Activated CD4-positive, alpha-beta T cell treated with anti-CD3 and anti-CD28 coated beads, Interleukin-2, amount 10 ng/mL, durations not matched to agents 7 days and 5 days (primary cell): ENCODE measurements around the gene KYAT1. TPM values are rescaled to one million over a fixed set of nuclear protein-coding genes. Genes with fewer than 3 reads are reported as not detected.

Experiments
- CTCF ChIA-PET: fragments of 350-600 bp; sonication (Branson Sonifier 250); formaldehyde crosslinking; loops from one replicate; lab custom pipeline; 2021; ENCODE audit warnings: antibody characterized with exemption; lab: Charles Lee
- POLR2A ChIA-PET: fragments of 350-600 bp; sonication (Branson Sonifier 250); formaldehyde crosslinking; loops from one replicate; lab custom pipeline; 2021; ENCODE audit warnings: antibody characterized with exemption; lab: Charles Lee
- DNase-seq: peaks from one replicate; pipeline ENCODE4 v3.0.0-alpha.2; 2020
- H3K27ac Mint-ChIP-seq: one replicate; pipeline ENCODE4 v1.8.0; 2021; ENCODE audit warnings: mild to moderate bottlenecking, moderate library complexity, mixed read lengths
- H3K27me3 Mint-ChIP-seq: one replicate; pipeline ENCODE4 v1.8.0; 2021; ENCODE audit warnings: mixed read lengths
- H3K36me3 Mint-ChIP-seq: one replicate; pipeline ENCODE4 v1.8.0; 2021; ENCODE audit warnings: low read depth, mixed read lengths
- H3K4me1 Mint-ChIP-seq: one replicate; pipeline ENCODE4 v1.8.0; 2021; ENCODE audit warnings: mixed read lengths
- H3K4me3 Mint-ChIP-seq: one replicate; pipeline ENCODE4 v1.8.0; 2021; ENCODE audit warnings: mild to moderate bottlenecking, moderate library complexity, mixed read lengths
- H3K9me3 Mint-ChIP-seq: one replicate; pipeline ENCODE4 v1.8.0; 2021; ENCODE audit warnings: mixed read lengths
- total RNA-seq, 2 experiments: library from RNA; stranded (reverse); gene quantifications; one replicate each; pipeline ENCODE4 v1.2.3, GENCODE V29; 2021

The KYAT1 gene
- total RNA-seq, 2 experiments from 2014 or later, result 15.2 to 17.7 TPM

DNA sequence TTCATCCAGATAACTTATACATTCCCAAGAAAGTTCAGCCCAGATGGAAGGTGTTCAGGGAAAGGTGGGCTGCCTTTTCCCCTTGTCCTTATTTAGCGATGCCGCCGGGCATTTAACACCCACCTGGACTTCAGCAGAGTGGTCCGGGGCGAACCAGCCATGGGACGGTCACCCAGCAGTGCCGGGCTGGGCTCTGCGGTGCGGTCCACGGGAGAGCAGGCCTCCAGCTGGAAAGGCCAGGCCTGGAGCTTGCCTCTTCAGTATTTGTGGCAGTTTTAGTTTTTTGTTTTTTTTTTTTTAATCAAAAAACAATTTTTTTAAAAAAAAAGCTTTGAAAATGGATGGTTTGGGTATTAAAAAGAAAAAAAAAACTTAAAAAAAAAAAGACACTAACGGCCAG is 35.0 kb upstream of the KYAT1 start:
- DNase-seq, result no peak
- Mint-ChIP-seq H3K36me3 (peaks cover 30% of the 10 kb centered on the region), H3K4me3 (no peak overlapping the region), H3K27ac (no peak overlapping the region), H3K27me3 (no peaks in the 10 kb centered on the region), H3K9me3 (no peaks in the 10 kb centered on the region), H3K4me1 (peaks cover 25% of the 10 kb centered on the region)
- POLR2A ChIA-PET, result no interaction called here
- CTCF ChIA-PET, result interaction anchor here (1.0 to 1.4 kb wide), 2 partner anchors 12 to 18 kb away, joined by 4 to 5 read pairs; no protein-coding TSS in a partner anchor

- H3K27me3 Mint-ChIP-seq, result no peaks in the 10 kb centered on the region
- H3K27ac Mint-ChIP-seq, result no peak overlapping the region
- CTCF ChIA-PET, result interaction anchor here (0.5 to 1.4 kb wide), 3 partner anchors 13 to 565 kb away, joined by 3 to 5 read pairs (median 4); no protein-coding TSS in a partner anchor
- H3K4me1 Mint-ChIP-seq, result peaks cover 29% of the 10 kb centered on the region
- H3K36me3 Mint-ChIP-seq, result peaks cover 31% of the 10 kb centered on the region
- POLR2A ChIA-PET, result no interaction called here
- H3K9me3 Mint-ChIP-seq, result no peaks in the 10 kb centered on the region
- DNase-seq, result no peak
- no peak overlapping the region for H3K4me3 Mint-ChIP-seq
Measured at GRCh38 chr9:128916204-128916603, 34.5 kb upstream of the KYAT1 start.

DNA sequence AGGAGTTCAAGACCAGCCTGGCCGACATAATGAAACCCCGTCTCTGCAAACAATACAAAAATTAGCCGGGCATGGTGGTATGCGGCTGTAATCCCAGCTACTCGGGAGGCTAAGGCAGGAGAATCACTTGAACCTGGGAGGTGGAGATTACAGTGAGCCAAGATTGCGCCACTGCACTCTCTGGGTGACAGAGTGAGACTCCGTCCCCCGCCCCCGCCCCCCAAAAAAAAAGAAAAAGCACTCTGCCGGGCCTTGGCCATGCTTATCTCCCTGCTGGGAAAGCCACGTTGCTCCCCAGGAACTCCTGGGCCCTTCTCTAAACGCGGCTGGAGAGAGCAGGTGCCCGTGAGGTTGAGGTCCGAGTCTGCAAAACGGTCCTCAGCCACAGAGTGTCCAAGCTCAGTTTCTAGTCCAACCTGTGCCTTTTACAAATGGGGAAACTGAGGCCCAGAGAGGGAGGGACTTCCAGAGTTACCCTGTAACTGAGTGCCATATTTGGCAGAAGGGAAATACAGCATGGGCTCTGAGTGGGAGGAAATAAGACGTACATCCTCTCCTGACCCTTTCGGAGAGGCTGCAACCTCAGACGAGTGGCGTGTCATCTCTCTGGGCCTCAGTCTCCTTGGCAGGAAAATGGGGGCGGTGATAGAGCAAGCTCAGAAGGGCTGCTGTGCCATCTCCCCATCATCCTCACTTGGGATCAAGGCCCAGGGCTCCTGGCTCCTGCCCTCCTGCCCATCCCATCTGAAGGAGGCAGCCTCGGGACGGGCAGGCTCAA is 32.4 kb upstream of the KYAT1 start:
- ChIA-PET CTCF (no interaction called here), POLR2A (no interaction called here)
- Mint-ChIP-seq H3K4me3 (no peak overlapping the region), H3K9me3 (no peaks in the 10 kb centered on the region), H3K4me1 (peaks cover 37% of the 10 kb centered on the region), H3K36me3 (peaks cover 41% of the 10 kb centered on the region), H3K27ac (peak overlapping the region; percentile 19), H3K27me3 (no peaks in the 10 kb centered on the region)
- DNase-seq, result no peak

GRCh38 chr9:128913048-128913900 is 31.5 kb upstream of the KYAT1 start:
- Mint-ChIP-seq H3K27ac (peak overlapping the region; percentile 75), H3K27me3 (no peaks in the 10 kb centered on the region), H3K4me3 (no peak overlapping the region), H3K4me1 (peaks cover 42% of the 10 kb centered on the region), H3K36me3 (peaks cover 46% of the 10 kb centered on the region), H3K9me3 (no peaks in the 10 kb centered on the region)
- POLR2A ChIA-PET, result no interaction called here
- DNase-seq, result no peak
- CTCF ChIA-PET, result interaction anchor here (0.7 to 0.8 kb wide), 2 partner anchors 15 to 17 kb away, joined by 4 read pairs; no protein-coding TSS in a partner anchor

DNA sequence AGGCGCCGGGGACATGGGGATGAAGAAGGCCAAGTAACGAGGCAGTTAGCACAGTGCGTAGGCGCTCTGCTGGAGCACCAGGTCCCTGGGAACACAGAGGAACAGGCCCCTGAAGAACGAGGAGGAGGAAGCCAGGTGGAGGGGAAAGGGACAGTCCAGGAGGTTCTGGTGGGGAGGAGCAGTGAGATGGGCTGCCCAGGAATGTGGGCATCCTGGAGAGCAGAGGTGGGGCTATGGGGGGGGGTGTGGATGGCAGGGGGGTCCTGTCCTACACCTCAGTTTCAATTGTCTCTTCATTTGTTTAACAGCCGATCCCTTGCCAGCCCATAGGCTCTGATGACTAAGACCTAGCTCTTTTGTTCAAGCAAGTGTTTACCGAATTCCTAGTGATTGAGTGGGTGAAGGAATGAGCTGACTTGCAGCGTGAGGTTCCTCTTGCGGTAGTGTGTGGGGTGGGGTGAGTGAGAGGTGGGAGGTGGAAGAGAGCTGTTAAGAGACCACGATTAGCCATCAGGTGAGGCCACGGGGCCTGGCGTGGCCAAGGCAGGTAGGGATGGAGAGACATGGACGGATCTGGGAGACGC is 30.6 kb upstream of the KYAT1 start:
- CTCF ChIA-PET, result interaction anchor here (0.7 to 0.8 kb wide), 2 partner anchors 16 to 17 kb away, joined by 4 read pairs; no protein-coding TSS in a partner anchor
- no peak overlapping the region for H3K4me3 Mint-ChIP-seq
- no peak for DNase-seq
- peak overlapping the region; percentile 72 for H3K27ac Mint-ChIP-seq
- peaks cover 43% of the 10 kb centered on the region for H3K4me1 Mint-ChIP-seq
- POLR2A ChIA-PET, result interaction anchor here (0.8 kb wide), 1 partner anchor 23 kb away, joined by 3 read pairs; no protein-coding TSS in a partner anchor
- H3K9me3 Mint-ChIP-seq, result no peaks in the 10 kb centered on the region
- peaks cover 46% of the 10 kb centered on the region for H3K36me3 Mint-ChIP-seq
- H3K27me3 Mint-ChIP-seq, result no peaks in the 10 kb centered on the region

GRCh38 chr9:128911529-128912035 is 29.8 kb upstream of the KYAT1 start:
- Mint-ChIP-seq H3K4me3 (no peak overlapping the region), H3K4me1 (peaks cover 48% of the 10 kb centered on the region), H3K27ac (peak overlapping the region; percentile 72), H3K36me3 (peaks cover 48% of the 10 kb centered on the region), H3K27me3 (no peaks in the 10 kb centered on the region), H3K9me3 (no peaks in the 10 kb centered on the region)
- ChIA-PET POLR2A (no interaction called here), CTCF (no interaction called here)
- no peak for DNase-seq

DNA sequence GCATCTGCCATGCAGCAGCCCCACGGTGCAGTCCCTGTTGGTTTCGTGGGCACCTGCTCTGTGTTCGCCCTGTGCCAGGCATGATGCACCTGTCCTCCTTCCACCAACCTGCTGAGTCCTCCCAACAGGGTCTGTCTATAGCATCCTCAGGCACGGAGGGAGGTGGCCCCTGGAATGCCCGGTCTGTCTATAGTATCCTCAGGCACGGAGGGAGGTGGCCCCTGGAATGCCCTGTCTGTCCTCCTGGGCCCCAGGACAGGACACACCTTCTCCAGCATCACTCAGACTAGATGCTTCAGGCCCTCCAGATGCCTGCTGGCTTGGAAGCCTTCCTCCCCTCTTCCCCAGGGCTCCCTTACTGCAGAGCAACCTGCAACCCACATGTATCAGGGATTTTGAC is 29.2 kb upstream of the KYAT1 start:
- Mint-ChIP-seq H3K4me3 (no peak overlapping the region), H3K4me1 (peaks cover 51% of the 10 kb centered on the region), H3K27ac (no peak overlapping the region), H3K9me3 (no peaks in the 10 kb centered on the region), H3K36me3 (peaks cover 50% of the 10 kb centered on the region), H3K27me3 (no peaks in the 10 kb centered on the region)
- CTCF ChIA-PET, result no interaction called here
- POLR2A ChIA-PET, result interaction anchor here (0.6 kb wide), 2 partner anchors 33 to 42 kb away, joined by 3 to 6 read pairs; no protein-coding TSS in a partner anchor
- DNase-seq, result no peak

DNA sequence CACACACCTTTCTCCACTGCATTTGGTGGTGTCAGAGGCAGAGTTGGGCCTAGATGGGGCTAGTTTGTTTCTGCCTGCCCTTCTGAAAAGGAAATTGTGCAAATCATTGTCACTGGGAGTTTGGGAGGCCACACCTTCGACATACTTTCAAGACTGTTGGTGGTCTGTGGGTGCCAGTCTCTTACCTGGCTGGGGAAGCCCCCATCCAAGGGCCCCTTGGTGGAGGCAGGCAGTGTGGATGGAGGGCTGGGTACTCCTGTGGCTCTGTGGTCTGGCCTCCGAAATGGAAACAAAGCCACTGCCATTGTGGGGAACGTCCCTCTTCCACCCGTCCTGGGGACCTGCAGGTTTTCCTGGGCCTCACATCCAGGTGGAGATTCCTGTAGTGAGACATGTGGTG is 28.1 kb upstream of the KYAT1 start:
- Mint-ChIP-seq H3K4me1 (peaks cover 58% of the 10 kb centered on the region), H3K9me3 (no peaks in the 10 kb centered on the region), H3K27ac (no peak overlapping the region), H3K4me3 (no peak overlapping the region), H3K27me3 (no peaks in the 10 kb centered on the region), H3K36me3 (peaks cover 53% of the 10 kb centered on the region)
- POLR2A ChIA-PET, result interaction anchor here (0.6 kb wide), 1 partner anchor 51 kb away, joined by 10 read pairs; no protein-coding TSS in a partner anchor
- no peak for DNase-seq
- CTCF ChIA-PET, result interaction anchor here (1.6 kb wide), 1 partner anchor 13 kb away, joined by 3 read pairs; no protein-coding TSS in a partner anchor

GRCh38 chr9:128908372-128908771 is 26.6 kb upstream of the KYAT1 start:
- Mint-ChIP-seq H3K4me1 (peaks cover 64% of the 10 kb centered on the region), H3K27me3 (no peaks in the 10 kb centered on the region), H3K4me3 (no peak overlapping the region), H3K9me3 (no peaks in the 10 kb centered on the region), H3K36me3 (peaks cover 56% of the 10 kb centered on the region), H3K27ac (peak overlapping the region; percentile 5)
- CTCF ChIA-PET, result interaction anchor here (1.0 to 1.6 kb wide), 4 partner anchors 7 to 17 kb away, joined by 3 to 5 read pairs (median 4); no protein-coding TSS in a partner anchor
- POLR2A ChIA-PET, result no interaction called here
- no peak for DNase-seq

- no peak for DNase-seq
- no peaks in the 10 kb centered on the region for H3K9me3 Mint-ChIP-seq
- ChIA-PET POLR2A (interaction anchor here (0.6 kb wide), 1 partner anchor 28 kb away, joined by 3 read pairs; no protein-coding TSS in a partner anchor), CTCF (no interaction called here)
- H3K4me3 Mint-ChIP-seq, result no peak overlapping the region
- peaks cover 49% of the 10 kb centered on the region for H3K36me3 Mint-ChIP-seq
- H3K4me1 Mint-ChIP-seq, result peaks cover 65% of the 10 kb centered on the region
- no peaks in the 10 kb centered on the region for H3K27me3 Mint-ChIP-seq
- no peak overlapping the region for H3K27ac Mint-ChIP-seq
Measured at GRCh38 chr9:128906741-128907140, 25.0 kb upstream of the KYAT1 start.

DNA sequence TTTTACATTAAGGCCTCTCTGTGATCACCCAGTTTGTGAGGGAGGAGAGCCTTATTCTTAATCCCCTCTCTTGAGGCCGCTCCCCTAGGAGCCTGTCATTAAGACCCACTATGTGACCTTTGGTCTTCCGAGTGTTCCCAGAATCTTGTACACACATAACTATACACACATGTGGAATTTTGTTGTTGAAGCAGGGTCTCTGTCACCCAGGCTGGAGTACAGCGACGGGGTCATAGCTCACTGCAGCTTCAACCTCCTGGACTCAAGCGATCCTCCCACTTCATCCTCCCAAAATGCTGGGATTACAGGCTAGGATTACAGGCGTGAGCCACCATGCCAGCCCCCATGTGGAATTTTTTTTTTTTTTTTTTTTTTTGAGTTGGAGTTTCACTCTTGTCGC is 24.2 kb upstream of the KYAT1 start:
- Mint-ChIP-seq H3K4me3 (no peak overlapping the region), H3K27me3 (no peaks in the 10 kb centered on the region), H3K36me3 (peaks cover 46% of the 10 kb centered on the region), H3K4me1 (peaks cover 67% of the 10 kb centered on the region), H3K27ac (peak overlapping the region; percentile 36), H3K9me3 (no peaks in the 10 kb centered on the region)
- ChIA-PET CTCF (interaction anchor here (0.7 kb wide), 1 partner anchor 13 kb away, joined by 4 read pairs; no protein-coding TSS in a partner anchor), POLR2A (no interaction called here)
- DNase-seq, result no peak
